Osteocyte (in vitro differentiated cells): ENCODE results near the gene IL12RB1. TPM values are rescaled to one million over a fixed set of nuclear protein-coding genes. Genes with fewer than 3 reads are reported as not detected.

ENCODE experiments used
- DNase-seq: peaks from one replicate; pipeline ENCODE4 v3.0.0; 2021; ENCODE audit warnings: mixed read lengths; ENCODE audit not compliant: unreplicated experiment; ENCODE audit errors: extremely low spot score
- H3K27ac Mint-ChIP-seq: one replicate; pipeline ENCODE4 v1.8.0; 2021; ENCODE audit warnings: mild to moderate bottlenecking, mixed read lengths; ENCODE audit not compliant: unreplicated experiment
- H3K27me3 Mint-ChIP-seq: one replicate; pipeline ENCODE4 v1.8.0; 2021; ENCODE audit warnings: mixed read lengths; ENCODE audit not compliant: unreplicated experiment
- H3K36me3 Mint-ChIP-seq: one replicate; pipeline ENCODE4 v1.8.0; 2021; ENCODE audit warnings: mixed read lengths; ENCODE audit not compliant: unreplicated experiment
- H3K4me1 Mint-ChIP-seq: one replicate; pipeline ENCODE4 v1.8.0; 2021; ENCODE audit warnings: mixed read lengths; ENCODE audit not compliant: unreplicated experiment
- H3K4me3 Mint-ChIP-seq: one replicate; pipeline ENCODE4 v1.8.0; 2021; ENCODE audit warnings: mild to moderate bottlenecking, moderate library complexity, mixed read lengths; ENCODE audit not compliant: unreplicated experiment
- H3K9me3 Mint-ChIP-seq: one replicate; pipeline ENCODE4 v1.8.0; 2021; ENCODE audit warnings: mixed read lengths; ENCODE audit not compliant: unreplicated experiment
- total RNA-seq: library from RNA; stranded (reverse); gene quantifications from 2 replicates; pipeline ENCODE4 v1.2.1, GENCODE V29; 2021
- TF ChIP-seq, protein P1 (sequence below): fragments of 200-600 bp; sonication (generic); IDR thresholded peaks from 2 replicates; pipeline ENCODE4 v1.5.0; 2021; ENCODE audit warnings: antibody characterized with exemption, mild to moderate bottlenecking, moderate library complexity

IL12RB1 gene
- total RNA-seq, 1 donor from 2014 or later, result 0.51 TPM

DNA sequence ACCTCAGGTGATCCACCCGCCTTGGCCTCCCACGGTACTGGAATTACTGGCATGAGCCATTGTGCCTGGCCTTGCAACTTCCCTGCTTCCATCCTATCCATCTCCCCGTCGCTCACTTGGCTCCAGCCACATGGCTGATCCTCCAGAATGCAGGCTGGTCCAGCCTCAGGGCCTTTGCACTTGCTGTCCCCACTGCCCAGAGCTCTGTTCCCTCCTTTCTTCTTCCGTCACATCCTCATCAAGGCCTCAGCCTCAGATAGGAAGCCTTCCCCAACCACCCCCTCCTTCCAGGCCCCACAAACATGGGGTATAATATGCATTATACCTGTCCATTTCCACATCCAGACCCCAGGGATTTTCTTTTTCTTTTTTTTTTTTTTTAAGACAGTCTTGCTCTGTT, 27.1 kb upstream of the IL12RB1 start:
- H3K36me3 Mint-ChIP-seq, result no peaks in the 10 kb centered on the region
- H3K4me3 Mint-ChIP-seq, result no peak overlapping the region
- H3K27me3 Mint-ChIP-seq, result peaks cover 4% of the 10 kb centered on the region
- no peak for DNase-seq
- TF ChIP-seq, protein P1, sequence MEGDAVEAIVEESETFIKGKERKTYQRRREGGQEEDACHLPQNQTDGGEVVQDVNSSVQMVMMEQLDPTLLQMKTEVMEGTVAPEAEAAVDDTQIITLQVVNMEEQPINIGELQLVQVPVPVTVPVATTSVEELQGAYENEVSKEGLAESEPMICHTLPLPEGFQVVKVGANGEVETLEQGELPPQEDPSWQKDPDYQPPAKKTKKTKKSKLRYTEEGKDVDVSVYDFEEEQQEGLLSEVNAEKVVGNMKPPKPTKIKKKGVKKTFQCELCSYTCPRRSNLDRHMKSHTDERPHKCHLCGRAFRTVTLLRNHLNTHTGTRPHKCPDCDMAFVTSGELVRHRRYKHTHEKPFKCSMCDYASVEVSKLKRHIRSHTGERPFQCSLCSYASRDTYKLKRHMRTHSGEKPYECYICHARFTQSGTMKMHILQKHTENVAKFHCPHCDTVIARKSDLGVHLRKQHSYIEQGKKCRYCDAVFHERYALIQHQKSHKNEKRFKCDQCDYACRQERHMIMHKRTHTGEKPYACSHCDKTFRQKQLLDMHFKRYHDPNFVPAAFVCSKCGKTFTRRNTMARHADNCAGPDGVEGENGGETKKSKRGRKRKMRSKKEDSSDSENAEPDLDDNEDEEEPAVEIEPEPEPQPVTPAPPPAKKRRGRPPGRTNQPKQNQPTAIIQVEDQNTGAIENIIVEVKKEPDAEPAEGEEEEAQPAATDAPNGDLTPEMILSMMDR, result no peak
- H3K27ac Mint-ChIP-seq, result no peak overlapping the region
- H3K4me1 Mint-ChIP-seq, result peaks cover 20% of the 10 kb centered on the region
- H3K9me3 Mint-ChIP-seq, result no peaks in the 10 kb centered on the region

DNA sequence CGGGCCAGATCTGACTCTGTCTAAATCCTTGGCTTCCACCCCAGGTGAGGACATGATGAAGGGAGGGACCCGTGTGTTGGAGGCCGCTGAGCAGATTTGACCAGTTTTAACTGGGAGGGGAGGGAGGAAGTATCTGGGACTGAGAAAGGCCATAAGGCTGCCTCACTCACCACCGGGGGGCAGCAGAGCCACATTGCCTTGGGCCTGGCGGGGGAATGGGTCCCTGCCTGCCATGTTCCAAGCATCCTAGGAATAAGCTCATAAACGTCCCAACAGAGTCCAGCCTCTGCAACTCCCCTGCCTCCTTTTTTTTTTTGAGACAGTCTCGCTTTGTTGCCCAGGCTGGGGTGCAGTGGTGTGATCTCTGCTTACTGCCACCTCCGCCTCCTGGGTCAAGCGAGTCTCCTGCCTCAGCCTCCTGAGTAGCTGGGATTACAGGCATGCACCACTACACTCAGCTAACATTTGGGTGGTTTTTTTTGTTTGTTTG, 26.3 kb upstream of the IL12RB1 start:
- Mint-ChIP-seq H3K9me3 (no peaks in the 10 kb centered on the region), H3K27me3 (peaks cover 6% of the 10 kb centered on the region), H3K27ac (no peak overlapping the region), H3K4me3 (no peak overlapping the region), H3K36me3 (no peaks in the 10 kb centered on the region), H3K4me1 (peaks cover 16% of the 10 kb centered on the region)
- DNase-seq, result peak; percentile 95
- TF ChIP-seq, protein P1, result peak; percentile 90

DNA sequence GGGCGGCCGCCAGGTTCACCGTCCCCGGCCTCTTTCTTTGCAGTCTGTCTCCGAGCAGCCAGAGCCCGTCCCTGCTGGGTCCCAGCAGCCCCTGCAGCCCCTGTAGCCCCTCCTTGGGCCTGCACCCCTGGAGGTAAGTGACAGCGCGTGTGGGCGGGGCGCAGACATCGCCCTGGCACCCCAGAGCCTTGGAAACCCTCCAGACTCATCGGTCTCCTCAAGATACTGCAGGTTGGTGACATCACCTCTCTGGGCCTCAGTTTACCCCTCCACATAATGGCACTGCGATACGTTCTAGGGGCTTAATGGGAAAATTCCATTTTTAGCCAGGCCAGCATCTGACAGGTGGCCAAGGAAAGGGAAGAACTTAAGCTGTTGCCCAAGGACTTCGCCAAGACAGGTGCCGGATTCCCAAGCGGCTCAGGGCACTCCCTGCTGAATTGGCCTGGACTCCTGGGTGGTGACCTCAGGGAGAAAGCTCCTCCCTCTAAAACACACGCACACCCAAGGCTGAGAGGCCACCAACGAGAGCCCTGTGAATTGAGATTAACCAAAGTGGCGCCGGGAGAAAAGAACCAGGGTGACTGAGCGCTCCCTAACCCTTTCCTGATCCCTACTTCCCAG, 24.0 kb upstream of the IL12RB1 start:
- peaks cover 6% of the 10 kb centered on the region for H3K27me3 Mint-ChIP-seq
- H3K4me3 Mint-ChIP-seq, result peak overlapping the region; percentile 70
- no peak overlapping the region for H3K27ac Mint-ChIP-seq
- TF ChIP-seq, protein P1, result no peak
- DNase-seq, result no peak
- peaks cover 12% of the 10 kb centered on the region for H3K4me1 Mint-ChIP-seq
- H3K36me3 Mint-ChIP-seq, result no peaks in the 10 kb centered on the region
- no peaks in the 10 kb centered on the region for H3K9me3 Mint-ChIP-seq

DNA sequence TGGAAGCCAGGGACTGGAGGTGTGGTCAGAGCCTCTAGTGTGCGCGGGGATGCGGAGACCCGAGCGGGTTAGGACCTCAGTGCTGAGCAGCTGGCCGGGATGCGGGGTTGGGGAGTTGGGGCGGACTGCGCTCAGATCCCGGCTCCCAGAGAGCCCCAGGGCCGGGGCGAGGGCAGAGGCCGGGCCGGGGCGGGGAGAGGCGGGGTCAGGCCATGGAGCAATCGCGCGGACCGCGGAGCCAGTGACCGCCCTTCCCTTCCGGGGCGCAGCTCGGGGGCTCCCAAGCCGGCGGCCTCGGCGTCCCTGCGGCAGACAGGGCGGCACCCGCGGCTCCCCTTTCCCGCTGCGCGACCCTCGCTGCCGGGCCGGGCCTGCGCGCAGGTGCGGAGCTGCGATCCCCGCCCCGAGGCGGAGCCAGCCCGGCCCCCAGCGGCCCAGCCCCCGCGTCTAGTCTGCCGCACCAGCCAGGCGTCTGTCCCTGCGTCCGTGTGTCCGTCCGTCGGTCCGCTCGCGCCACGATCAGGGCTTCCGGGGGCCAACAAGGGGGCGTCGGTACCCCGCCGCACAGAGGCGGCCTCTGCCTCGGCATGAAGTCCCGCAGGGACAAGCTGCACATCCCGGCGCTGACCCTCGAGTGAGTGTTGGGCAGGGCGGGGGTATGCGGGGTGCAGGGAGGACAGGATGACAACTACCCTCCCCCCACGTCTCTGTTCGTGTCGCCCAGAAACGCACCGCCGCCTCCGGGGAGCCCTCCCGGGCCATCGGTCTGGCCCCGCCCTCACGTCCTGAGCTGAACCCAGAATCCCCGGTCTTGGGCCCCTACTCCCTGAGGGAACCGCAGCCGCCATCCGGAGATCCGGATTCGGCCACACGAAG, 23.2 kb upstream of the IL12RB1 start:
- H3K27me3 Mint-ChIP-seq, result peaks cover 6% of the 10 kb centered on the region
- H3K36me3 Mint-ChIP-seq, result no peaks in the 10 kb centered on the region
- peak overlapping the region; percentile 70 for H3K4me3 Mint-ChIP-seq
- DNase-seq, result no peak
- no peaks in the 10 kb centered on the region for H3K9me3 Mint-ChIP-seq
- H3K4me1 Mint-ChIP-seq, result peaks cover 12% of the 10 kb centered on the region
- TF ChIP-seq, protein P1, result no peak
- H3K27ac Mint-ChIP-seq, result peak overlapping the region; percentile 24

DNA sequence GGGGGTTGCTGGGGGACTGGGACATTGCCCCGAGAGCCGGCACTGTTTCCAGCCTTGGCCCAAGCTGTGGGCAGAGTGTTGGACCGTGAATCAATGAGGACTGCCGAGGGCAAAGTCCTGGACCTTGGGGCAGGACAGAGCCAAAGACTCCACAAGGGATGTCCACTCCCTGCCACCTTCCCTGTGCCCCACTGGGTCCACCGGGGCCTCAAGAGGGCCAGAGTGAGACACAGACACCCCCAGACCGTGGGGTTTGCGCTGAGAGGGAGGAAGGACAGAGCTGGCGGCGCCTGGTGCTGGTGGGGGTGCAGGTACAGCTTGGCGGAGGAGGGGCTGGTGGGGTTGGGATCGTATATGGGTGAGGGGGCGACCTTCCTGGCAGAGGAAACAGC, 22.6 kb upstream of the IL12RB1 start:
- no peak for DNase-seq
- Mint-ChIP-seq H3K9me3 (no peaks in the 10 kb centered on the region), H3K4me3 (peak overlapping the region; percentile 53), H3K4me1 (peaks cover 19% of the 10 kb centered on the region), H3K27me3 (peaks cover 6% of the 10 kb centered on the region), H3K27ac (peak overlapping the region; percentile 24), H3K36me3 (no peaks in the 10 kb centered on the region)
- TF ChIP-seq, protein P1, result no peak
